Right atrium auricular region (tissue), 2 donors: ENCODE data around the gene NKTR. TPM values are rescaled to one million over a fixed set of nuclear protein-coding genes. Genes with fewer than 3 reads are reported as not detected.

Source experiments
- DNase-seq: peaks from one replicate; pipeline ENCODE4 v3.0.0-alpha.2; 2019; ENCODE audit warnings: low spot score
- H3K27ac ChIP-seq, 2 donors: fragments of 200-600 bp; sonication (generic); 1 replicate in 1 of 2; 2 replicates in 1 of 2; pipeline ENCODE4 v1.5.1; 2016 to 2019
- H3K27me3 ChIP-seq, 2 donors: fragments of 200-600 bp; sonication (generic); one replicate each; pipeline versions ENCODE4 v1.5.1 to v1.6.0; 2017 to 2019
- H3K36me3 ChIP-seq: fragments of 200-600 bp; sonication (generic); one replicate; pipeline ENCODE4 v1.5.1; 2016
- H3K4me1 ChIP-seq, 2 donors: fragments of 200-600 bp; sonication (generic); one replicate each; pipeline versions ENCODE4 v1.5.1 to v1.6.0; 2017 to 2019
- H3K4me3 ChIP-seq, 2 donors: fragments of 200-600 bp; sonication (generic); 1 replicate in 1 of 2; 2 replicates in 1 of 2; pipeline ENCODE4 v1.5.1; 2017 to 2019; ENCODE audit warnings: mild to moderate bottlenecking in 1 of 2, moderate library complexity in 1 of 2
- H3K9me3 ChIP-seq, 2 donors: fragments of 200-600 bp; sonication (generic); one replicate each; pipeline ENCODE4 v1.5.1; 2019
- CTCF ChIP-seq, 2 donors: fragments of 200-600 bp; sonication (generic); IDR thresholded peaks; one replicate each; pipeline ENCODE4 v1.5.1; 2019; ENCODE audit warnings: antibody characterized with exemption in 2 of 2
- total RNA-seq, 2 donors: library from RNA; depleted of rRNA; stranded (reverse); fragments of >200 nt; gene quantifications; one replicate each; pipeline ENCODE4 v1.1.0, GENCODE V29; 2016

Gene NKTR
- total RNA-seq, 2 donors from 2014 or later, result 14.1 to 20.4 TPM

GRCh38 chr3:42680271-42680670 is 79.8 kb downstream of the NKTR start:
- Histone ChIP-seq H3K27ac (no peak overlapping the region), H3K27me3 (no peaks in the 10 kb centered on the region), H3K9me3 (peaks cover 0 to 10% of the 10 kb centered on the region in 2 donors), H3K36me3 (no peaks in the 10 kb centered on the region), H3K4me1 (peaks cover 0 to 17% of the 10 kb centered on the region in 2 donors), H3K4me3 (no peak overlapping the region)
- TF ChIP-seq CTCF (IDR thresholded peaks at IDR 0.05), result no peak
- DNase-seq, result no peak

- TF ChIP-seq CTCF (IDR thresholded peaks at IDR 0.05), result no peak
- no peak for DNase-seq
Observed at GRCh38 chr3:42680806-42681205, 80.3 kb downstream of the NKTR start.

GRCh38 chr3:42681361-42682038 is 81.0 kb downstream of the NKTR start:
- Histone ChIP-seq H3K4me1 (peaks cover 0 to 23% of the 10 kb centered on the region in 2 donors), H3K36me3 (no peaks in the 10 kb centered on the region), H3K27me3 (no peaks in the 10 kb centered on the region), H3K9me3 (no peaks in the 10 kb centered on the region), H3K27ac (no peak overlapping the region), H3K4me3 (no peak overlapping the region)
- no peak for DNase-seq
- TF ChIP-seq CTCF (IDR thresholded peaks at IDR 0.05), result no peak

More at GRCh38 chr3:42680806-42681205, 80.3 kb downstream of the NKTR start:
- Histone ChIP-seq H3K27ac (no peak overlapping the region), H3K4me1 (peaks cover 0 to 23% of the 10 kb centered on the region in 2 donors), H3K36me3 (no peaks in the 10 kb centered on the region), H3K27me3 (no peaks in the 10 kb centered on the region), H3K9me3 (peaks cover 0 to 6% of the 10 kb centered on the region in 2 donors), H3K4me3 (no peak overlapping the region)

GRCh38 chr3:42682301-42683070 is 82.0 kb downstream of the NKTR start:
- TF ChIP-seq CTCF (IDR thresholded peaks at IDR 0.05), result no peak
- no peak for DNase-seq
- Histone ChIP-seq H3K36me3 (no peaks in the 10 kb centered on the region), H3K4me3 (no peak overlapping the region), H3K27me3 (no peaks in the 10 kb centered on the region), H3K9me3 (no peaks in the 10 kb centered on the region), H3K4me1 (peaks cover 0 to 23% of the 10 kb centered on the region in 2 donors), H3K27ac (peak overlapping the region; percentile 77 to 95)

GRCh38 chr3:42683875-42684598 is 83.6 kb downstream of the NKTR start:
- Histone ChIP-seq H3K9me3 (no peaks in the 10 kb centered on the region), H3K27ac (peak overlapping the region; percentile 83 to 95), H3K4me1 (peaks cover 0 to 23% of the 10 kb centered on the region in 2 donors), H3K36me3 (no peaks in the 10 kb centered on the region), H3K27me3 (no peaks in the 10 kb centered on the region), H3K4me3 (no peak overlapping the region)
- peak; percentile 85 for DNase-seq
- TF ChIP-seq CTCF (IDR thresholded peaks at IDR 0.05), result no peak
